CD4-positive, alpha-beta T cell treated with Interferon alpha-2 for 1 hour (primary cell): ENCODE measurements around the gene PARVA.

Experiments
- DNase-seq, 2 donors: peaks; one replicate each; pipeline ENCODE4 v3.0.0-alpha.2; 2020 to 2022

Gene PARVA

DNA sequence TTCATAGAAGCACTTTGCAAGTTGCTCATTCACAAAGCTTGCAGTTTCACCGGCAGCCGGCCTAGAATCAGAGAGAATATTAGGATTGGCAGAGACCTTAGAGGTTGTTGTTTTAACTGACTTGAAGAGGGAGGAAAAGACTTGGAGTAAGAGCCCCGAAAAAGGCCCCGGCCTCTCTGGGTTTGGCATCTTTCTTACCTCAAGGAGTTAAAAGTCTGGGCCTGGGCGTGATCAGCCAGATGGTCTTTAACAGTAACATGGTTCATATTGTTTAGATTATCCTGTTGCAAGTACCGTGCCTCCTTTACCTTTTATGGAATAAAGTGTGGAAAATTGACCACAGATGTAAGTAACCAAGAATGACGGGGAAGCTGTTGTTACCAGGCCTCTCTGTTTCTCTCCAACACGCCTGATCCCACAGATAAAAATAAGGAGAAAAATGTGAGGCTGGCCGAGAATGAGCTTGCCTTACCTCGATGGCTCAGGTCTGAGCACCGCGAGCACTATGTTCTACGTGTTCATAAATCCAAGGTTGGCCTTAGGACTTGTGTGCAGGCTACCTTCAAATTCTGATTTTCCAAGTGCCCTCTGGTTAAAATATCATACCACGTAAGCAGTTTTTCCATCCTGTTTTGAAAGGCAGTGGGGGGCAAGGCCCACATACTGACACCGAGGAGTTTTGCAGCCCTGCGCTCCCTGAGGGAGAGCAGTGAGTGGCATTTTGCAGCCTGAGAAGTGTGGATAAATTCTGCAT lies 56.4 kb downstream of the PARVA start:
- DNase-seq = no peak

GRCh38 chr11:12434325-12434654 lies 56.9 kb downstream of the PARVA start:
- no peak for DNase-seq

- DNase-seq = no peak
Observed at GRCh38 chr11:12435264-12435663, 57.9 kb downstream of the PARVA start.

DNA sequence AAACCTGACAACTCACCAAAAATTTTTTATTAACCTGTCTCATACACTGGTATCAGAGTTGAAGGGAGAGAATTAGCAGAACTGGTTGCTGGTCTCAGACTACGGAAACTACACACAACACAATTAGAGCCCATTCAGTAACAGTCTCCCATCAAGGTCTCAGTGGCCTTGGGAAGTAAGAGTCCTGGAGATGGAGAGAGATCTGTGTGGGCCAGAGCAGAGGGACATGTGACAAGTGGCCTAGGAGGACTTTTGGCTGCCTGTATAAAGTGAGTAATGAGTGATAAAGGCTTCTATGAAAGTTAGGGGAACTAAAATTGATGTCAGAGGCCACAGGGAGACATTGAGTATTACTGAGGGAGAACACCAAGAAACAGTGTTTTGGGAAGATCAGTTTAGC lies 58.9 kb downstream of the PARVA start:
- DNase-seq = no peak

DNA sequence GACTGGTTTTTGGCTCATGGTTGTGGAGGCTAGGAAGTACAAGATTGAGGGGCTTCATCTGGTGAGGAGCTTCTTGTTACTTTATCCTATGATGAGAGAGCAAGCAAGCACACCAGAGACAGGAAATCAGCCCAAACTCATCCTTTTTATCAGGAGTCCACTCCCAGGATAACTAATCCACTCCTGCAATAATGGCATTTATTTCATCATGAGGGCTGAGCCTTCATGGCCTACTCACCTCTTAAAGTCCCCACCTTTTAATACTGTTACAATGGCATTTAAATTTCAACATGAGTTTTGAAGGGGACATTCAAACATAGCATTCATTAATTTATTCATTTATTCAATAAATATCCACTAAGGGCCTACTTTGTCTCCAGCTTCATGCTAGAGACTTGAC lies 60.9 kb downstream of the PARVA start:
- no peak for DNase-seq

DNA sequence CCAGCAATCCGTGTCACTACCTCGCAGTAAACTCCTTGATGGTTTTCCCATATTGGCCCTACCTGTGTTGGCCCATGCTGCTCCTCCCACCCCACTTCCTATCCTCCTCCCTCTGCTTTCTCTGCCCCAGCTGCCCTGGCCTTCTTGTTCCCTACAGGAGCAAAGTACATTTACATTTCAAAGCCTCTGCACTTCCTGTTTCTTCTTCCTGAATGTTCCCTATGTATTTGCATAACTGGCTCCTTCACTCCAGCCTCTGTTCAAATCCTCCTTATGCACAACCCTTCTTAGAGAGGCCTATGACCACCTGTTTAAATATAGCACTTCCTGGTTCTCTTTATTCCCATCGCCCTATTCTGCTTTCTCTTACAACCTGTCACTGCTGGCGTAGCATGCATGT lies 62.2 kb downstream of the PARVA start:
- no peak for DNase-seq

DNA sequence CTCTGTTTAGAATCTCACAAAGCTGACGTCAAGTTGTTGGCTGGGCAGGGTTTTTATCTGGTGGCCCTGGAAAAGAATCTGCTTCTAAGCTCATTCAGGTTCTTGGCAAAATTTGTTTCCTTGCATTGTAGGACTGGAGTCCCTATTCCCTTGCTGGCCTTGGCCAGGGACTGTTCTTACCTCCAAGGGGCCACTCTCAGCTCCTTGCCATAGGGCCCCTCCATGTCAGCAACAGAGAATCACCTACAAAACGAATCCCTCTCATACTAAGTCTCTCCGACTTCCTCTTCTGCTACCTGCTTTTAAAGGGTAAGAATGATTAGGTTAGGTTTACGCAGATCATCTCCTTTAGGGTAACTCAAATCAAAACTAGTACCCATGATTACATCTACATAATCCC lies 63.2 kb downstream of the PARVA start:
- no peak for DNase-seq

GRCh38 chr11:12441231-12441861 lies 64.0 kb downstream of the PARVA start:
- no peak for DNase-seq

DNA sequence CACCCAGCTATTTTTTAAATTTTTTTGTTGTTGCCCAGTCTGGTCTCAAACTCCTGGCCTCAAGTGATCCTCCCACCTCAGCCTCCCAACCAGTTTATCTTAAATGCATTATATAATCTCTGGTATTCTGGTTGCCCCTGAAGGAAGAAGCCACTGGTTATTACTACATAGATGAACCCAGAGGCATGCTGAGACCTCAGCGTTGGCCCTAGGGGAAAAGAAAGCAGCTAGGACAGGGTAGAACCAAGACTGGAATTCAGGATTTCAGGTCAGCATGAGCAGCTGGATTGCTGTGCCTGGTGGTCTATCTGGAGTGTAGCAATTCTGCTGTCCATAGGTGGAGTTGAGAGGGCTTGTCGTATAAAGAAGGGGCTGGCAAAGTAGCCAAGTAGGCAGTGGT lies 67.2 kb downstream of the PARVA start:
- no peak for DNase-seq

- DNase-seq = no peak
Observed at GRCh38 chr11:12445001-12445400, 67.6 kb downstream of the PARVA start.

- DNase-seq = no peak
Observed at GRCh38 chr11:12446863-12447262, 69.5 kb downstream of the PARVA start.

DNA sequence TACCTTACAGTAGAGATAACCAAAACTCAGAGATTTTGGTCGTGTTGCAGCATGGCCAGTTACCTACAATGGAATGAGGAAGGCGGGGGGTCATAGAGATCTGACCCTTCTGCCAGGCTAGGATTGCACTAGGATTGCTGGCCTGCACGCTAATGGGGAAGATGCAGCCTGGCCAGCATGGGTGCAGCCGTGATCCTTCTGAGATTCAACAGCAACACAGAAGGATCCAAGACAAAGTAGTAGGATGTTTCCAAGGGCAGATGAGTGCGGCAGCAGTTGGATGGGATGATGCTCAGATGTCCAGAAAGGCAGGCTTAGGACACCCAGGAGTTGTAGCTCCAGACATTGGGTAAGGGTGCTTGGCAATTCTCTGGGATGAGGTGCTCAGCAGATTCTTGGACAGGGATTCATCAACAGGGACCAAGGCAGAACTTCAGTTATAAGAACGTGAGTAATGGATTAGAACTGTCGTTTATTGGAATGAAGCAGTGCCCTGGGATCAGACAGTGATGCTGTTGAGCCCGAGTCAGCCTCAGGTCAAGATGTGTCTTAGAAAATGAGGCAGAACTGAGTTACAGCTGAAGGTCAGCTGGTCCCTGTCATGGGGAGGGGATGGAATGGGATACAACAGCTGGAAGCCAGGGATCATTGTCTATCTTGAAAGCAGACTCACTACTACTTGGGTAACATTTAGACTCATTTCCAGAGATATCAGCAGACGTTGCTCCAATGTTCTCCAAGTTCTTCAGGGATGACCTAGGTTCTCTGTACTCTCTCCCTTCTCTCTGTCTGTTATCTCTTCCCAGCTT lies 71.0 kb downstream of the PARVA start:
- no peak for DNase-seq

GRCh38 chr11:12449961-12450715 lies 72.8 kb downstream of the PARVA start:
- no peak for DNase-seq

DNA sequence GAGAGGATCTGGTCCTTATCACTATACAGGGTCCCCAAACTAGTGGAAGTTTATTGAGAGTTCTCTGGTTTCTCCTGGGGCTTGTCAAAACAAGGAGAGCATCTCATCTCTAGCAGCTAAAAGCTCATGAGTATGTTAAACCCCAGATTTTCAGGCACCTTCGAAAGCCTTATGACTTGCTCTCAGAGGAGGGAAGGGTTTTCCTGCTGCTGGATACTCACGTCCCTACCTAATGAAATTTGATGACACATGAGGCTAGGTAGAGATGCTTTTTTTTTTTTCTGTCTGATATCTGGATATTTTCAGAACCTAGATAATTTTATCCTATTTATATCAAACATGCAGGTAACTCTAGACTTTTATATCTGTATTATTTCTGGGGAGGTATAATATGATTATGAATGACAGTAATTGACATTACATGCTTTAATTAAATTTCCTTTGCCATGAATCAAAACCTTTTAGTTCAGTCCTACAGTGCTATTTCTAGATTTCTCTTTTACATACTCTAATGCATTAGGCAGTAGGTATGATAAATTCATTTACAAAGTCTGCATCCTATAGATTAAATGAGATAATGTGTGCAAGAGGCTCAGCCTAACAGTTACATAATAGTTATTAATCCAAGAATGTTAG lies 73.9 kb downstream of the PARVA start:
- no peak for DNase-seq

GRCh38 chr11:12453243-12453642 lies 75.9 kb downstream of the PARVA start:
- DNase-seq = no peak

DNA sequence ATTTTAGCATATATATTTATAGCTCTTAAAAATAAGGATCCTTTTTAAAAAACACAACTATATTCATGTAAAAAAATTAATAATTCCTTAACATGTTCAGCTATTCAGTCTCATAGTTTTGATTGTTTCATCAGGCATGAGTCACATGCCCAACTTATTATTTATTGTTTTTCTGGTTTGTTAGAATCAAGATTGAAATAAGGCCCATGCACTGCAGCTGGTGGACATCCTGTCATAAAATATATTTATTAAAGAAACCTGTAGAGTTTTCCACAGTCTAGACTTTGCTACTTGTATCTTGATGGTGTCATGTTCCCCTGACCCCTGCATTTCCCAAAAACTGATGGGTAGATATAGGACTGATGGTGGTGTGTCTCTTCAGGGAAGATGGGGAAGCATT lies 77.4 kb downstream of the PARVA start:
- DNase-seq = no peak

DNA sequence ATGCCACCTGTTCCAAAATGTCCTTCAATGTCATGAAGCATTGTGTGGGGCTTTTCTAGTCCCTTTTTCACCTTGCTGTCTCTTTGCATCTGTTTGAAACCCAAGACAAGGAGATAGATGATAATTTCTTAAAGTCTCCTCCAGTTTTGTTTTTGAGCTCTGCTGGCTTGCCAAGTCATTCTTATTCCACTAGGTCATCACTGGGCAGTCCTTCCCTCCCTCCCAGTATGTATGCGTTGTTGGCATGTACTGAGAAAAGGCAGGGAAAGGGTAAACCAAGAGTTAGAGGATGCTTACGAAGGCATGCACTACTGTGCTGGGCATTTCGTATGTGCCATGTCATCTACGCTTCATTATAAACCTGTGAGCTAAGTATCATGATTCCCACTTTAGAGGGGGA lies 78.6 kb downstream of the PARVA start:
- no peak for DNase-seq

GRCh38 chr11:12456651-12457579 lies 79.5 kb downstream of the PARVA start:
- no peak for DNase-seq

GRCh38 chr11:12458042-12458441 lies 80.7 kb downstream of the PARVA start:
- DNase-seq = no peak

GRCh38 chr11:12459374-12459773 lies 82.0 kb downstream of the PARVA start:
- no peak for DNase-seq

DNA sequence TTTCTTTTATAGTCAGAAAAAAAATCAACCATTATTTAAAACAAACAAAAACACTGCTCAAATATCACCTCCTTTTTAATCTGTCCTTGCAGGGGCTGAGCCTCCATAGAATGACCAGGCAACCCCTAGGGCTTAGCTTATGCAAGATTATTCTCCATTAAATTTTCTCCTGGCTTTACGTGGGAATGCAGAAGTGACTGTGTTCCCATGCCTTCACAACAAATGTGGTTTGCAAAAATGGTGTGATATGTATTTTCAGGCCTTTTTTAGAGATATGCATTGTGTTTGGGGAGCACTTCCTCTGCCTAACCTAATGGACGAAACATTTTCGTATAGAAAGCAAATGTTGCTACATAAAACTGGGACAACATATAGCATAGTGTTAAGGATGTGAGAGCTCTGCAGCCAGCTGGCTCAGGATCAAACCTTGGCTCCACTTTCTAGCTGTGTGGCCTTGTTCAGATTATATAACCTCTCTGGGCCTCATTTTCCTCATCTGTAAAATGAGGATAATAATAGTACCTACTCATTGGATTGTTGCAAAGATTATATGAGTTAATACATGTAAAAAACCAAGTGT lies 82.6 kb downstream of the PARVA start:
- no peak for DNase-seq
